ENCODE measurements around the gene LPAR2.

The LPAR2 gene

DNA sequence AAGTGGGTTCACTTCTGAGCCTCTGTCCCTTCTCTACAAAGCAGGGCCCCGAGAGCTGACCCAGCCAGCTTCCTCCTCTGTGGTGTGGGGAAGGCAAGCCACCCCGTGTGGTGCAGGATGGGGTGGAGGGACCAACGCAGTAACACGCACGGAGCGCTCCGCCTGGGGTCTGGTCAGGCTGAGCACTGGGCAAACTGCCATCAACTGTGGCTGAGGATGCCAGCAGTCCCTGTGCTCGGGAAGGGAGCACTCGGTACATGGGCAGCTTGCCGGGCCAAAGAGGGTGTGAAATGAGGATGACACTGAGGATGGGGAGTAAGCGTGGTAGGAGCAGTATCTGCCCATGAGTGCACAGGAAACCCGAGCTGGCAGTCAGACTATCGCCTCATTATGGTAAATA is 23.1 kb upstream of the LPAR2 start:
- intact Hi-C loops (cut with DNase I; ENCODE audit: low total_unique reads) = no loop called here
- H3K9me3 ChIP-seq = no peaks in the 10 kb centered on the region
- no peaks in the 10 kb centered on the region for H3K4me1 ChIP-seq
- H3K27ac ChIP-seq = no peak overlapping the region
- H3K27me3 ChIP-seq = no peaks in the 10 kb centered on the region
- peaks cover 89 to 100% (median 93%) of the 10 kb centered on the region in 3 donors for H3K36me3 ChIP-seq
- H3K4me3 ChIP-seq = no peak overlapping the region
- no peak for DNase-seq
- TF ChIP-seq, protein P1, sequence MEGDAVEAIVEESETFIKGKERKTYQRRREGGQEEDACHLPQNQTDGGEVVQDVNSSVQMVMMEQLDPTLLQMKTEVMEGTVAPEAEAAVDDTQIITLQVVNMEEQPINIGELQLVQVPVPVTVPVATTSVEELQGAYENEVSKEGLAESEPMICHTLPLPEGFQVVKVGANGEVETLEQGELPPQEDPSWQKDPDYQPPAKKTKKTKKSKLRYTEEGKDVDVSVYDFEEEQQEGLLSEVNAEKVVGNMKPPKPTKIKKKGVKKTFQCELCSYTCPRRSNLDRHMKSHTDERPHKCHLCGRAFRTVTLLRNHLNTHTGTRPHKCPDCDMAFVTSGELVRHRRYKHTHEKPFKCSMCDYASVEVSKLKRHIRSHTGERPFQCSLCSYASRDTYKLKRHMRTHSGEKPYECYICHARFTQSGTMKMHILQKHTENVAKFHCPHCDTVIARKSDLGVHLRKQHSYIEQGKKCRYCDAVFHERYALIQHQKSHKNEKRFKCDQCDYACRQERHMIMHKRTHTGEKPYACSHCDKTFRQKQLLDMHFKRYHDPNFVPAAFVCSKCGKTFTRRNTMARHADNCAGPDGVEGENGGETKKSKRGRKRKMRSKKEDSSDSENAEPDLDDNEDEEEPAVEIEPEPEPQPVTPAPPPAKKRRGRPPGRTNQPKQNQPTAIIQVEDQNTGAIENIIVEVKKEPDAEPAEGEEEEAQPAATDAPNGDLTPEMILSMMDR (IDR thresholded peaks at IDR 0.05) = no peak

DNA sequence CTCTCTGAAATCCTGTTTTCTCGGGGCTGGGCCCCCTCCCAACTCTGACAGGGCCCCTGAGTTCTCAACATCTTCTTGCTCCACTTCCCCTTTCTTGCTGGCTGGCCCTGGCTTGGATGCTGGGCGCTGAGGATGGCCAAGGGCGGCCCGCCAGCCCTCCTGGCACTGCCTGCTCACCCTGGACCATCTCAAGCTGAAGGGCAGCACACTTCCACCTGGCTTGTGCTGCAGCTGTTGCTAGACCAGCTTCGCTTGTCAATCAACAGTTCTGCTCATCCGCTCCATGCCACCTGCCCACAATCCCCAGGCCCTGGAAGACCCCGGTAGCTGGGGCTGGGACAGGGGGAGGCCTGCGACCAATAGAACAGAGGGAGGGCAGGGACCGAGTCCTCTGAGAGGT is 22.3 kb upstream of the LPAR2 start:
- intact Hi-C loops (cut with DNase I; ENCODE audit: low total_unique reads) = no loop called here
- TF ChIP-seq, protein P1 (IDR thresholded peaks at IDR 0.05) = no peak

DNA sequence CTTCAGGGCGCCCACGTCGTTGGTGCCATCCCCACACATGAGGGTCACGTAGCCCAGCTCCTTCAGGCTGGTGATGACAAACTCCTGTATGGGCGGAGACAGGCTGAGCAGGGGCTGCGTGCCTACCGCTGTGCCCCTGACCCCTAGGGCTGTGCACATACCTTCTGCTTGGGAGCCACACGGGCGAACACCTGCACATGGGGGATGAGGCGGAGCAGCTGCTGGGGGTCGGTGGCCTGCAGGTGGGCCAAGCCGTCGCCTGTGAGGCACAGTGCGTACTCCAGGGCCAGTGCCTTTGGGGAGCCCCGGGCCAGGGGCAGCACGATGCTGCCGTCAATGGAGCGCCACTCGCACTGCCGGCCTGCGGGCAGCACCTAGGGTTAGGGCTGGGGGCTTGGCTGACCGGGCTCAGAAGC is 21.6 kb upstream of the LPAR2 start:
- Histone ChIP-seq H3K27me3 (no peaks in the 10 kb centered on the region), H3K9me3 (no peaks in the 10 kb centered on the region), H3K4me3 (no peak overlapping the region), H3K36me3 (peaks cover 84 to 99% (median 91%) of the 10 kb centered on the region in 3 donors), H3K4me1 (no peaks in the 10 kb centered on the region), H3K27ac (no peak overlapping the region)
- DNase-seq = no peak
- TF ChIP-seq, protein P1 (IDR thresholded peaks at IDR 0.05) = no peak
- intact Hi-C loops (cut with DNase I; ENCODE audit: low total_unique reads) = no loop called here

More for the DNA sequence above, 22.3 kb upstream of the LPAR2 start:
- Histone ChIP-seq H3K4me1 (no peaks in the 10 kb centered on the region), H3K36me3 (peaks cover 88 to 100% (median 93%) of the 10 kb centered on the region in 3 donors), H3K27me3 (no peaks in the 10 kb centered on the region), H3K4me3 (no peak overlapping the region), H3K27ac (no peak overlapping the region), H3K9me3 (no peaks in the 10 kb centered on the region)
- DNase-seq = no peak

DNA sequence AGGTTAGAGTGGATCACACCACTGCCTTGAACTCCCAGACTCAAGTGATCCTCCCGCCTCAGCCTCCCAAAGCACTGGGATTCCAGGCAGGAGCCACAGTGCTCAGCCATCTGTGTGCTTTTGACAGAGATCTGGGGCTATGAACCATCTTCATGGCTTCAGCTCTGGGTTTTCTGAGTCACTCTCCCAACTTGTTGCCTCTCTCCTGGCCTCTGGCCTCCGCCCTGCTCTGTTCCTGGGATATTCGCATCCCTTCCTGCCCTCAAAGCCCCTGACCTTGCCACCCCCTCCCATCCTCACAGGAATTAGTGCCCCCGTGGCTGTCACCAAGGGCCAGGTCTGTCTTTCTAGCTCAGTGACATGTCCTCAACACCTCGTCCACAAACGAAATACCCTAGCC is 21.1 kb upstream of the LPAR2 start:
- TF ChIP-seq, protein P1 (IDR thresholded peaks at IDR 0.05) = no peak

DNA sequence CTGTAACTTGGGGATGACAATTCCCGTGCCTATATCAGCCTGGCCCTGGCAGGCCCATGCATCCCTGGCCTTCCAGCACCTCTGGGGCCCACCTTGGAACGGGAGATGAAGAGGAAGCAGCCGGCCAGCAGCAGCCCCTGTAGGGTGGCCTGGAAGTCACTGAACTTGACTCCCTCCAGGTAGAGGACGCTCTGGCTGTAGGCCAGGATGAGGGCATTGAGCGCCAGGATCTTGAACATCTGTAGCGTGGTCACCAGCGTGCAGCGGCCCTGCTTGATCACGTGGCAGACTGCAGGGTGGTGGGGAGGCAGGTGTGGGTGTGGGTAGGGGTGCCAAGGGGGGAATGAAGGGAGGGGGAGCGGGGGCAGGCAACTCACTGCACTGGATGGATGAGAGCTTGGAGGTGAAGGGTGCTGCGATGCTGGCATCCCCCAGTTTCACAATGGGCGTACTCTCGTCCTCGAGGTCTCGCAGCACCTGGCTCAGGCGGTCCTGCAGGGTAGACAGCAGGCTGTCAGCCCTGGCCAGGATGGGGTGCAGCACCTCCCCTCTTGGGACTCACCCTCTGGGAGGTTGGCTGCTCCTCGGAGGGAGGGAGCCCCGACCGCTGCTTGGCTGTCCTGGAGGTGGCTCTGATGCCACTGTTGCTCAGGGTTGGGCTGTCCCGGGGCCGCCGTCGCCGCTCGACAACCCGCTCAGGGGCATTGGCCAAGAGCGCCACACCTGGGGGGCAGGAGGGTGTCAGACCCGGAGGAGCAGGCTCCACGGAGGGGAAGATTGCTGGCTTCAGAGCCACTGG is 19.2 kb upstream of the LPAR2 start:
- Histone ChIP-seq H3K27ac (no peak overlapping the region), H3K4me1 (peaks cover 0 to 14% (median 8%) of the 10 kb centered on the region in 4 donors), H3K36me3 (peaks cover 60 to 75% (median 68%) of the 10 kb centered on the region in 3 donors), H3K9me3 (no peaks in the 10 kb centered on the region), H3K27me3 (no peaks in the 10 kb centered on the region), H3K4me3 (no peak overlapping the region)
- TF ChIP-seq, protein P1 (IDR thresholded peaks at IDR 0.05) = no peak
- intact Hi-C loops (cut with DNase I; ENCODE audit: low total_unique reads) = no loop called here
- no peak for DNase-seq

More for the DNA sequence above, 21.1 kb upstream of the LPAR2 start:
- Histone ChIP-seq H3K4me1 (peaks cover 0 to under 1% (median 0%) of the 10 kb centered on the region in 4 donors), H3K9me3 (no peaks in the 10 kb centered on the region), H3K36me3 (peaks cover 79 to 94% (median 87%) of the 10 kb centered on the region in 3 donors), H3K4me3 (no peak overlapping the region), H3K27ac (no peak overlapping the region), H3K27me3 (no peaks in the 10 kb centered on the region)
- no peak for DNase-seq
- intact Hi-C loops (cut with DNase I; ENCODE audit: low total_unique reads) = no loop called here
